Ectodermal cell (in vitro differentiated cells): Measurements from ENCODE around the gene FZR1.
"Not testable (repeated sequence)": the region's sequence is repeated elsewhere in the genome, so short reads cannot be mapped to it uniquely, and the experiment has no call there.

Experiments used
- H3K27ac ChIP-seq: 2 replicates; pipeline ENCODE4 v1.7.0; 2013; ENCODE audit warnings: mild to moderate bottlenecking, low read depth, low read length; ENCODE audit not compliant: insufficient read depth, poor library complexity, severe bottlenecking
- H3K27me3 ChIP-seq: 2 replicates; pipeline ENCODE4 v1.7.0; 2013; ENCODE audit warnings: mild to moderate bottlenecking, low read length; ENCODE audit not compliant: insufficient read depth, control insufficient read depth, poor library complexity, severe bottlenecking
- H3K36me3 ChIP-seq: one replicate; pipeline ENCODE4 v1.7.0; 2013; ENCODE audit warnings: low read length; ENCODE audit not compliant: control insufficient read depth, insufficient read depth
- H3K4me1 ChIP-seq: one replicate; pipeline ENCODE4 v1.7.0; 2013; ENCODE audit warnings: low read length; ENCODE audit not compliant: control insufficient read depth, insufficient read depth
- H3K4me3 ChIP-seq: 2 replicates; pipeline ENCODE4 v1.7.0; 2013; ENCODE audit warnings: low read depth, low read length, control low read depth; ENCODE audit not compliant: insufficient read depth
- H3K9me3 ChIP-seq: 2 replicates; pipeline ENCODE4 v1.7.0; 2013; ENCODE audit warnings: mild to moderate bottlenecking, low read length, moderate library complexity; ENCODE audit not compliant: control insufficient read depth
- WGBS, 2 experiments: methylation state at CpG; one replicate each; pipeline ENCODE4 v1.1.7; 2013; ENCODE audit warnings: missing lambda C conversion rate in 2 of 2; 5-methylcytosine and 5-hydroxymethylcytosine counted together

Gene FZR1

DNA sequence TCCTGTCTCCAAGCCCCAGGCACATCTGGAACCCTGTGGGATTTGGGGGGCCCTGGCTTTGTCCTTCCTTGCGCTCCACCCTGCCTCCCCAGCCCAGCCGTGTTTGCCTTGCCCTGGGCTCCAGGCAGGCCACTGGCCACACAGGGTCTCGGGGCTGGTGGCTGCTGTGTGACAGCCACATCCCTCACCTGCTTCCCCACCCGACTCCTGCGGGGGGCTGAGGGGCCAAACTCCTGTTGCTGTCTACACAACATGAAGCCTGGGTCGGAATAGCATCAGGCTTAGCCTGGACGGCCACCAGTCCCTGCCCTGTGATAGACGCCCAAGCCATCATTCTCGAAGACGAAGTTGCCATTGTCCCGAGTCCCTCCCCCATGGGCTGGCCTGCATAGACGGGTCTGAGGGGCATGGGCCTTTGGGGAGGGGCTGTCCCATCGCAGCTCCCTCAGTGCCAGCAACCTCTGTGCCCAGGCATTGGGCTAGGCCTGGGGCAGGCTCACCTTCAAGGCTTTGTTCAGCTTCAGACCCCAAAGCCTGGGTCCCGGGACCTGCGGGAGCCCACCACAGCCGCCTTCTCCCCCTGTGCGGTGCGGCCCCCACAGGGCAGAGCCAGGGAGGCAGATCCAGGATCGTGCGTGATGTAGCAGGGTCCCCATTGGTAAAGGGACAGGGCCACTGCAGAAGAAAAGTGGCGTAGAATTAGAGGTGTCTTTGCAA, 17.4 kb downstream of the FZR1 start:
- no peak overlapping the region for H3K27ac ChIP-seq
- no peak overlapping the region for H3K4me3 ChIP-seq
- no peaks in the 10 kb centered on the region for H3K9me3 ChIP-seq
- no peaks in the 10 kb centered on the region for H3K27me3 ChIP-seq
- WGBS, 2 experiments: 95 to 96% methylated on average over 21 of the region's 21 CpGs
- peaks cover 9% of the 10 kb centered on the region for H3K36me3 ChIP-seq
- H3K4me1 ChIP-seq: no peaks in the 10 kb centered on the region

DNA sequence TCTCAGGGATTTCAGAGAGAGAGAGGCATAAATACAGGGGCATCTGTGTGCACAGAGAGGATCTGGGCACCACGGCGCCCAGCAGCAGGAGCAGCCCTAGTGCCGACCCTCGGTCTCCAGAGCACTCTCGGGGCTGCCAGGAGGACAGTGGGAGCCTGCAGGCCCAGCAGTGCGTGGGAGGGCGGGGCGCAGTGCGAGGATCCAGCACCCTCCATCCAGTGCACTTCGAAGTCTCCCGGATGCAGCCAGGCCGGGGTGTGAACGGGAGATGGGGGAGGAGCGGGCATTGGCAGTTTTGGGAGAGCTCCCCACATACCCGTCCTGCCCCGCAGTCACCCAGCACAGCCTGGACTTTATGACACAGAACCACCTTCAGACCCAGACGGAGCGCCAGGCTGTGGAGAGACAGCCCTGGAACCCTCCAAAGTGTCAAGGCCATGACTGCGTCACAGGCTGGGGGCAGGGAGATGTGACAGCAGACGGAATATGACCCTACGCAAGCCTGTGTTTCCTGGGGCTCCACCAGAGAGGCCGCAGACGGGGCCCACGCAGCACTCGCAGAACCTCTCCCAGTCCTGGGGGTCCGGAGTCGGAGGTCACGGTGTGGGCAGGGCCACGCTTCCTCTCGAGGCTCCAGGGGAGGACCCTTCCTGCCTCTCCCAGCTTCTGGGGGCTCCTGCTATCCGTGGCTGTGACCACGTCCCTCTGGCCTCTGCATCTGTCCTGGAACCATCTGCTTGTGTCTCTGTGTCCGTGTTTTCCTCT, 18.1 kb downstream of the FZR1 start:
- whole genome bisulfite sequencing, 2 experiments: 96% methylated on average over 33 of the region's 33 CpGs
- H3K36me3 ChIP-seq: peaks cover 9% of the 10 kb centered on the region

DNA sequence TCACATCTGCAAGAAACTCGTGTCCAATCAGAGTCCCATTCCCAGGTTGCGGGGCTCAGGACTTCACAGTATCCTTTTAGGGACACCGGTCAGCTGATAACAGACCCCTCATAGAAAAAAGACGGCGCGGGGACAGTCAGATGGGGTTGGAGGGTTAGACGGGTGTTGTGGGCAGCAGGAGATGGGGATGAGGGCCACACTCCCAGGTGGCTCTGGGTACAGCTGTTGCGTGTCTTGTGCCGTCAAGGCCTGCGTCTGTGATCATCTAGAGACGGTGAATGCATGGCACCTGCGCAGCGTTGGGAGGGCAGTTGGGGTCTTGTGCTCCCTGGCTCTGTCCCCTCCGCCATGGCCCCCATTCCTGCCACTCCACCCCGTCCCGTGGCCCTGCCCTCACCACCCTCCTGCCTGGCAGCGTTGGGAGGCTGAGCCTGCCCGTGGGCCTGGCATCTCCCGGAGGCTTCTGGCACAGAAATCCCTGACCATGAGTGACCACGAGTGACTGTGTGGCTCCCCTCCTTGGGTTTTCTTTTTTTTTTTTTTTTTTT, 18.9 kb downstream of the FZR1 start:
- no peaks in the 10 kb centered on the region for H3K4me1 ChIP-seq
- 97% methylated on average over 20 of the region's 20 CpGs for WGBS, 2 experiments
- no peak overlapping the region for H3K4me3 ChIP-seq
- no peaks in the 10 kb centered on the region for H3K9me3 ChIP-seq
- H3K36me3 ChIP-seq: peaks cover 9% of the 10 kb centered on the region
- no peak overlapping the region for H3K27ac ChIP-seq
- no peaks in the 10 kb centered on the region for H3K27me3 ChIP-seq

More for the DNA sequence above, 18.1 kb downstream of the FZR1 start:
- no peak overlapping the region for H3K27ac ChIP-seq
- no peaks in the 10 kb centered on the region for H3K9me3 ChIP-seq
- no peaks in the 10 kb centered on the region for H3K4me1 ChIP-seq
- H3K27me3 ChIP-seq: no peaks in the 10 kb centered on the region
- H3K4me3 ChIP-seq: no peak overlapping the region

DNA sequence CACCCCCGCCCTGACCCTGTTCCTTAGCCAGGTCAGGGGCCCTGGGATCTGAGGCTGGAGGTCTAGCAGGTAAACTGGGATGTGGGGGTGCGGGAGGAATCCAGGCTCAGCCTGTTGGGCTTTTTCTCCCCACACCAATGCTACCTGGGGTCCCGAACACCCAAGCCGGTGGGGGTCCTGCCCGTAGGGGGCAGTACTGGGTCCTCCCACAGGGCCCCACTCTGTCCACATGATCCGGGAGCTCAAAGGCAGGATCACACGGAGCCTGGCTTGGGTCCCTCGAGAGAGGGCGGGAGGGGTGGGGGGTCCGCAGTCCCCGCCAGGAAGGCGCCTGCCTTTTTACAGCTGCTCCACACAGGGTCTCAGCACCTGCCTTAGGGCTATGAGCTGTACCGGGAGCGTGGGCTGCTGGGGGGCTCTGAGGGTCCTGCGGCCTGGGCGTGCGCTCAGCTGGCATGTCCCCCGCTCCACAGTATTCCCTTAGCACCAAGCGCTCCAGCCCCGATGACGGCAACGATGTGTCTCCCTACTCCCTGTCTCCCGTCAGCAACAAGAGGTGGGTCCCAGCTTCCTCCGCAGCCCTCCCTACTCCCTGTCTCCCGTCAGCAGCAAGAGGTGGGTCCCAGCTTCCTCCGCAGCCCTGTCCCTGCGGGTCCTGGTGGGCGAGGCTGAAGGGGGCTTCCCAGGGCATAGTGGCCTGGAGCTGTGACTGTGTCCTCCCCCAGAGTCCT, 20.6 kb downstream of the FZR1 start:
- Histone ChIP-seq H3K4me1 (no peaks in the 10 kb centered on the region), H3K27me3 (no peaks in the 10 kb centered on the region), H3K36me3 (peaks cover 21% of the 10 kb centered on the region), H3K27ac (no peak overlapping the region), H3K4me3 (no peak overlapping the region), H3K9me3 (no peaks in the 10 kb centered on the region)
- 95 to 96% methylated on average over 28 of the region's 28 CpGs for WGBS, 2 experiments

DNA sequence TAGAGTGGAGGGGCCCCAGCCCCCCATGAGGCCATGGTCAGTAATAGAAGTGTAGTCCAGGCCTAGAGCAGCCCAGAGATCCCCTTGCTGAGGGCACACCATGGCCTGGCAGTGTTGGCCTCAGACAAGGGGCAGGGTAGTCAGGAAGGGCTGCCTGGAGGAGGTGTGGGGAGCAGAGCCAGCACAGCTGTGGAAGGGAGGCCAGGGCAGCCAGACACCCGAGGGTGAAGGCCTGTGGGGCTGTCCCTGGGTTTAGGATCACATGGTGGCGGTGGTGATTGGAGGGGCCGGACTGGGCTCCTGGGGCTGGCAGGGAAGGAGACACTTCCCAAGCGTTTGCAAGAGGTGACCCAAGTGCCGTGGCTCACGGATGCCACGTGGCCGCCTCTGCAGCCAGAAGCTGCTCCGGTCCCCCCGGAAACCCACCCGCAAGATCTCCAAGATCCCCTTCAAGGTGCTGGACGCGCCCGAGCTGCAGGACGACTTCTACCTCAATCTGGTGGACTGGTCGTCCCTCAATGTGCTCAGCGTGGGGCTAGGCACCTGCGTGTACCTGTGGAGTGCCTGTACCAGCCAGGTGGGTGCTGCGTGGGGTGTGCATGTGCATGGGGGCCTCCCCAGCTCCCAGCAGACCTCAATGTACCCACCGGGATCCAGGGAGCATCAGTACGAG, 21.3 kb downstream of the FZR1 start:
- WGBS, 2 experiments: 96 to 97% methylated on average over 21 of the region's 21 CpGs
- no peak overlapping the region for H3K4me3 ChIP-seq
- H3K27ac ChIP-seq: no peak overlapping the region
- H3K36me3 ChIP-seq: peaks cover 28% of the 10 kb centered on the region
- no peaks in the 10 kb centered on the region for H3K4me1 ChIP-seq
- no peaks in the 10 kb centered on the region for H3K9me3 ChIP-seq
- H3K27me3 ChIP-seq: no peaks in the 10 kb centered on the region

DNA sequence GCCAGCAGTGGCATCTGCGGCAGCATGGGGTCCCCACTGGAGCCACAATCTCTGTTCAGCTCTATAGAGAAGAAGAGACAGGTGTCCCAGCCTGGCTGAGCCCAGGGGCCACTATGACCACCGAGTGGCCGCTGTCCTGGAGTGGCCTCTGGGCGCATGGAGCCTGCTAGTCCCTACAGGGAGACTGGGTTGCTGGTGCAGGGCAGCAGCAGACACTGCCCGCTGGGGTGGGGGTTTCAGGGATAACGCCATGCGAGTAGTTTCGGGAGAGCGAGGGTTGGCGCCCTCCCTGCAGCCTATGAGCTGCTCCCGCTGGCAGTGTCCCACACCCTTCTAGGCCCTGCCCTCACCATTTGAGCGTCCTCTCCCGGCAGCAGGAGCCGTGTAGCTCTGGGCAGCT, 22.0 kb downstream of the FZR1 start:
- Histone ChIP-seq H3K36me3 (peaks cover 34% of the 10 kb centered on the region), H3K27me3 (no peaks in the 10 kb centered on the region), H3K4me1 (no peaks in the 10 kb centered on the region), H3K9me3 (no peaks in the 10 kb centered on the region), H3K27ac (no peak overlapping the region), H3K4me3 (no peak overlapping the region)
- 95 to 96% methylated on average over 14 of the region's 14 CpGs for WGBS, 2 experiments

DNA sequence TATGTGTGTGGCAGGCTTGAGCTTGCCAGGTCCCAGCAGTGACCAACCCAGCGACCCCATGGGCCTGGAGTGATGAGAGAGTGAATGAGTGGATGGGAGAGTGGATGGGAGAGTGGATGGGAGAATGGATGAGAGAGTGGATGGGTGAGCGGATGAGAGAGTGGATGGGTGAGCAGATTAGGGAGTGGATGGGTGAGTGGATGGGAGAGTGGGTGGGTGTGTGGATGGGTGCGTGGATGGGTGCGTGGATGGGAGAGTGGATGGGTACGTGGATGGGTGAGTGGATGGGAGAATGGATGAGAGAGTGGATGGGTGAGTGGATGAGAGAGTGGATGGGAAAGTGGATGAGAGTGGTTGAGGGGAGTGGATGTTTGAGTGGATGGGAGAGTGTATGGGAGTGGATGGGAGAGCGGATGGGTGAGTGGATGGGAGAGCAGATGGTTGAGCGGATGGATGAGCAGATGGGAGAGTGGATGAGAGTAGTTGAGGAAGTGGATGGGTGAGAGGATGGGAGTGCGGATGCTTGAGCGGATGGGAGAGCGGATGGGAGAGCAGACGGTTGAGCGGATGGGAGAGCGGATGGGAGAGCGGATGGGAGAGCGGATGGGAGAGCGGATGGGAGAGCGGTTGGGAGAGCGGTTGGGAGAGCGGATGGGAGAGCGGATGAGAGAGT, 22.6 kb downstream of the FZR1 start:
- 97% methylated on average over 20 of the region's 20 CpGs for WGBS, 2 experiments
- H3K27ac ChIP-seq: no peak overlapping the region
- no peaks in the 10 kb centered on the region for H3K4me1 ChIP-seq
- no peak overlapping the region for H3K4me3 ChIP-seq
- peaks cover 40% of the 10 kb centered on the region for H3K36me3 ChIP-seq
- no peaks in the 10 kb centered on the region for H3K9me3 ChIP-seq
- no peaks in the 10 kb centered on the region for H3K27me3 ChIP-seq

DNA sequence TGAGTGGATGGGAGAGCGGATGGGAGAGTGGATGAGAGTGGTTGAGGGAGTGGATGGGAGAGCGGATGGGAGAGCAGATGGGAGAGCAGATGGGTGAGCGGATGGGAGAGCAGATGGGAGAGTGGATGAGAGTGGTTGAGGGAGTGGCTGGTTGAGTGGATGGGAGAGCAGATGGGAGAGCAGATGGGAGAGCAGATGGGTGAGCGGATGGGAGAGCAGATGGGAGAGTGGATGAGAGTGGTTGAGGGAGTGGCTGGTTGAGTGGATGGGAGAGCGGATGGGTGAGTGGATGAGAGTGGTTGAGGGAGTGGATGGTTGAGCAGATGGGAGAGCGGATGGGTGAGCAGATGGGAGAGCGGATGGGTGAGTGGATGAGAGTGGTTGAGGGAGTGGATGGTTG, 23.2 kb downstream of the FZR1 start:
- 95 to 96% methylated on average over 7 of the region's 7 CpGs for WGBS, 2 experiments
- not testable (repeated sequence) for H3K27me3 ChIP-seq, H3K9me3 ChIP-seq, H3K4me3 ChIP-seq, H3K27ac ChIP-seq, H3K4me1 ChIP-seq
- H3K36me3 ChIP-seq: peaks cover 42% of the 10 kb centered on the region

DNA sequence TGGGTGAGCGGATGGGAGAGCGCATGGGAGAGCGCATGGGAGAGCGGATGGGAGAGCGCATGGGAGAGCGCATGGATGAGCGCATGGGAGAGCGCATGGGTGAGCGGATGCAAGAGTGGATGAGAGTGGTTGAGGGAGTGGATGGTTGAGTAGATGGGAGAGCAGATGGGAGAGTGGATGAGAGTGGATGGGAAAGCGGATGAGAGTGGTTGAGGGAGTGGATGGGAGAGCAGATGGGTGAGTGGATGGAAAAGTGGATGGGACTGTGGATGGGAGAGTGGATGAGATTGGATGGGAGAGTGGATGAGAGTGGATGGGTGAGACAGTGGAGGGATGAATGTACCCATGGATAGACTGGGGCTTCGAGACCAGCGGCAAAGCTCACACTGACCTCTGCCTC, 24.3 kb downstream of the FZR1 start:
- Histone ChIP-seq H3K9me3 (no peaks in the 10 kb centered on the region), H3K4me1 (no peaks in the 10 kb centered on the region), H3K27ac (no peak overlapping the region), H3K27me3 (no peaks in the 10 kb centered on the region), H3K36me3 (peaks cover 45% of the 10 kb centered on the region), H3K4me3 (no peak overlapping the region)
- WGBS, 2 experiments: 97% methylated on average over 12 of the region's 12 CpGs
